ENCODE results near the gene ZZZ3.
"Not testable (repeated sequence)": the region's sequence is repeated elsewhere in the genome, so short reads cannot be mapped to it uniquely, and the experiment has no call there.

The ZZZ3 gene

GRCh38 chr1:77682460-77683159 is at the start of gene ZZZ3:
Gene ZZZ3, minus strand, starts transcription at chr1:77682658. Its CDS starts 49,304 bp downstream, at chr1:77633354.
- DNase-seq, result peak; percentile 89

DNA sequence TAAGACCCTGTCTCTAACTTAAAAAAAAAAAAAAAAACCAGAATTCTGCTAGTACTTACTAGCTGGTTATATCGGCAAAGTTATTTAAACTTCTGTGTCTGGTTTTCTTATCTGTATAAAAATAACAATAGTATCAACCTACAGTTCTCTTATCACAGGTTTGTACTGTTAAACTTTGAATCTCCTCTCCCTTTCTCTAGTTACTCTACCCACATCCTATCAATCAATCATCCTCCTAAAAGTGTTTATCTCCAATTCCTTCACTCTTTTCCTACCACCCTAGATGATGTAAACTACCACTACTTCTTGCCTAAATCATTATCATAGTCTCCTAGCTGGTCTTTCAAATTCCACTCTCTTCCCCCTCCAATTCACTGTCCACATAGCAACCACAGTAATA is 49.6 kb upstream of the ZZZ3 start:
- DNase-seq, result no peak

DNA sequence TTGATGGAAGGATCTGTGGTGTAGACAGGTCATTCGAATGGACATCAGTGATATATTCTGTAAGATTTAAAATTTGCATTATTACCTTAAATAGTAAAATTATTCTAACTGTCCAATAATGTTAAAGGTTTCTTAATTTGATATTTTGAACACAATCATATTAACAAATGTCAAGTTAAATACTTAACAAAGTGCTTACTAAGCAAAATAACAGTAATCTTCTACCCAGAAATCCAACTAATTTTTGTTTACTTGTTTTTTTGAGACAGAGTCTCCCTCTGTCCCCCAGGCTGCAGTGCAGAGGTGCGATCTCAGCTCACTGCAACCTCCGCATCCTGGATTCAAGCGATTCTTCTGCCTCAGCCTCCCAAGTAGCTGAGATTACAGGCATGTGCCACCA is 43.2 kb upstream of the ZZZ3 start:
- no peak for DNase-seq

- no peak for DNase-seq
Observed at GRCh38 chr1:77718181-77718580, 35.7 kb upstream of the ZZZ3 start.

DNA sequence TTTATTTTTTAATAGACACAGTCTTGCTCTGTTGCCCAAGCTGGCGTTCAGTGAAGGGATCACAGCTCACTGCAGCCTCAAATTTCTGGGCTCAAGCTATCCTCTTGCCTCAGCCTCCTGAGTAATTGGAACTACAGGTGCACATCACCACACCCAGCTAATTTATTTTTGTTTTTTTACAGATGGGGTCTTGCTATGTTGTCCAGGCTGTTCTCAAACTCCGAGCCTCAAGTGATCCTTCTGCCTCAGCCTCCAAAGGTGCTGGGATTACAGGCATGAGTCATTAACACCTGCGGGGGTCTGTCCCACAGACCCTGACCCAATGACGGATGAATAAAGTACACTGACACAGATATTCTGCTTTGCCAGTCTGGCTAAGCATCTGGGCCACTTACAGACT is 33.6 kb upstream of the ZZZ3 start:
- DNase-seq, result no peak

GRCh38 chr1:77709727-77710126 is 27.3 kb upstream of the ZZZ3 start:
- no peak for DNase-seq

GRCh38 chr1:77706321-77706720 is 23.9 kb upstream of the ZZZ3 start:
- no peak for DNase-seq

GRCh38 chr1:77704736-77705135 is 22.3 kb upstream of the ZZZ3 start:
- DNase-seq, result no peak

DNA sequence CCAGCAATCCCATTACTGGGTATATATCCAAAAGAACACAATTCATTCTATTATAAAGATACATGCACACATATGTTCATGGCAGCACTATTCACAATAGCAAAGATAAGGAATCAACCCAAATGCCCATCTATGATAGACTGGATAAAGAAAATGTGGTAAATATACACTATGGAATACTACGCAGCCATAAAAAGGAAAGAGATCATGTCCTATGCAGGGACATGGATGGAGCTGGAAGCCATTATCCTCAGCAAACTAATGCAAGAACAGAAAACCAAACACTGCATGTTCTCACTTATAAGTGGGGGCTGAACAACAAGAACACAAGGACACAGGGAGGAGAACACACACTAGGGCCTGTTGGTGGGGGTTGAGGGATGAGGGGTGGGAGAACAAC is 17.2 kb upstream of the ZZZ3 start:
- DNase-seq, result not testable (repeated sequence)

DNA sequence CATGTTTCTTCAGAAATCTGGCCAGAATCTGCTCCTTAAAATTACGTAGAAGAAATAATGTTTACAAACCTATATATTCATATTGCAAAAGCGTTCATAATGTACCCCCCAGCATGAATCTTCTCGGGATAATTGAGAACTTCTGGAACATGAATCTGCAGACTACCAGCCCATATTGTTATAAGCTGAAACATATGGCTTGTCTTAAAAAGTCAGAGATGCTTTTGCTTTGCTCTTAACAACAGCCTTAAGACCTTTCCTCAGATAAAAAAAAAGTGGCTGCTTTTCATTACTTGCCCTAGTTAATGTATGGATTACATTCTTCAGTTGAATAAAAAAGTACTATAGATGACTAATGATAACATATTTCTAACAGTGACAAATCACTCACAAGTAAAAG is 15.0 kb upstream of the ZZZ3 start:
- no peak for DNase-seq

GRCh38 chr1:77688939-77689338 is 6.5 kb upstream of the ZZZ3 start:
- no peak for DNase-seq

DNA sequence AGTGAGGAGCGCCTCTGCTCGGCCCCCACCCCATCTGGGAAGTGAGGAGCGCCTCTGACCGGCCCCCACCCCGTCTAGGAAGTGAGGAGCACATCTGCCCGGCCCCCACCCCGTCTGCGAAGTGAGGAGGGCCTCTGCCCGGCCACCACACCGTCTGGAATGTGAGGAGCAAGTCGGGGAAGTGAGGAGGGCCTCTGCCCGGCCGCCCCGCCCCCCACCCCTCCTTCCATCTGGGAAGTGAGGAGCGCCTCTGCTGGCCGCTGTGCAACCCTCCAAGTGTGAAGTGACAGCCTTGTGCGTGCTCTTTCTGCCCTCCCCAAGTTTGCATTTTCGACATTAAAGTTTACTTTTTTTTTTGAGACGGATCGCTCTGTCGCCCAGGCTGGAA is 5.1 kb upstream of the ZZZ3 start:
- no peak for DNase-seq

- DNase-seq, result no peak
Observed at GRCh38 chr1:77686796-77687518, 4.5 kb upstream of the ZZZ3 start.

DNA sequence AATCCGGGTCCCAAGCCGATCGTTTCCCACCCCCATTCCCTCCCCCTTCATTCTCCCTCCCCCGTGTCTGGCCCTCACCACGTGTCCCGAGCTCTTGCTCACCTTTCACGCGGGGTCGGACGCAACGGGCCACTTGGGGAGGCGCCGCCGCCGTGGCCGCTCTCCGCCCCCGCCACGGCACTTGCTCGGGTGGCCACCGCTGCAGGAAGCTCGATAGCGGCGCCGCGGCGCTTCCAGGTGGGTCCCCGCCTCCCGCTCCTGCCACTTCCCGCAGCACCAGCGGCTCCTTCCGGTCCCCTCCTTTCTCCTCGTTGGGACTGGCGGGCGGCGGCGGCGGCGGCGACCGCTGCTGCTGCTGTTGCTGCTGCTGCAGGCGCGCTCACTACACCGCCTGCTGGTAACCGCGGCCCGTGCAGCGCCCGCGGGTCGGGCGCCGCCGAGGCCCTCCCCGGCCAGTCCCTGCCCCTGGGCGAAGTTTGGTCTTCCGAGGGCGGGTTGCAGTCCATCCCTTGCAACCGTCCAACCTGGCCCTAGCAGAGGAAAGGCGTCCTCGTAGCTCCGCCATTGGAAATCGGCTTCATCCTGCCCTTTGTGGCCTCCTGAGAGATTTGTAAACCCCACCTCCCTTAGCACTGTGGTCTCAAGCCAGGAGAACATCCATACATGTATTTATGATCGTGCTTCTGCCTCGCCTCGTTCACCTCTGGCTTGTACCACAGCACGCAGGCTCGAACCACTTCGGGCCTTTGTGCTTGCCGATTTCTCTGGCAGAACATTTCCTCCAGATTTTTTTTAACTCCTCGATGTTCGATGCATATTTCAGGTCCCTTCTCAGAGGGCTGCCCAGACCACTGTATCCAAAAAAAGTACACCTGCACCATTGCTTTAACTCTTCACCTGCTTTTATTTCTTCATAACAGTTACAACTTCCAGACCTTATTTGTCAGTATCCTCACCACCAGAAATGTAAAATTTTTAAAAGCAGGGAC is 996 bp upstream of the ZZZ3 start:
- peak; percentile 94 for DNase-seq

DNA sequence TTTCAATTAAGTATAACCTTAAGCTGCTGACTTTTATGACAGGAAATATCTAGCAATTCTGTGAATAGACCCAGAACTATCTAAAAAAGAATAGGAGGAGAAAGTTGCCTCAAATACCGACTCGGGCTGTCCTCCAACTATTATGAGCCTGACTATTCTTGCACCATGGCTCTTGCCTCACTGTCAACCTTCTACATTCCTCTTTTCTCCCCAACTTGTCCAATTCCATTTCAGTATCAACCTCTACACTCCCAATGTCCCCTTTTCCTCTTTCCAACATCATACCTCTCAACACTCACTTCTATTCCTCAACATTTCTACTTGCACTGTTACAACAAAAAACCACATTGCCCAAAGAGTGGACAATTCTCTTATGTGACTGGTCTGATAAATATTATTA is 2.3 kb downstream of the ZZZ3 start:
- no peak for DNase-seq

- no peak for DNase-seq
Observed at GRCh38 chr1:77678660-77679610, 3.5 kb downstream of the ZZZ3 start.

DNA sequence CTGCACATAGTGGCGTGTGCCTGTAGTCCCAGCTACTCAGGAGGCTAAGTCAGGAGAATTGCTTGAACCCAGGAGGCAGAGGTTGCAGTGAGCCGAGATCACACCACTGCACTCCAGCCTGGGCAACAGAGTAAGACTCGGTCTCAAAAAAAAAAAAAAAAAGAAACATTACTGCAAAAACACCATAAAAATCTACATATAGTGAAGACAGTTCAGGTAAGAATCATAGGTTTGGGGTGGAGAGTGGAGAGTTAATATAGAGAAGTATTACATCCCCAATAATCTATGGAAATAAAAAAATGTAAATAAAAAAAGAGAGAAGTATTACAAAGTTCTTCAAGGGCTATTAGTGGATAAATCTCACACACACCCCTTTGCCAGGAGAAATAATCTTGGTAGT is 7.7 kb downstream of the ZZZ3 start:
- DNase-seq, result not testable (repeated sequence)

- no peak for DNase-seq
Observed at GRCh38 chr1:77673716-77674355, 8.6 kb downstream of the ZZZ3 start.

DNA sequence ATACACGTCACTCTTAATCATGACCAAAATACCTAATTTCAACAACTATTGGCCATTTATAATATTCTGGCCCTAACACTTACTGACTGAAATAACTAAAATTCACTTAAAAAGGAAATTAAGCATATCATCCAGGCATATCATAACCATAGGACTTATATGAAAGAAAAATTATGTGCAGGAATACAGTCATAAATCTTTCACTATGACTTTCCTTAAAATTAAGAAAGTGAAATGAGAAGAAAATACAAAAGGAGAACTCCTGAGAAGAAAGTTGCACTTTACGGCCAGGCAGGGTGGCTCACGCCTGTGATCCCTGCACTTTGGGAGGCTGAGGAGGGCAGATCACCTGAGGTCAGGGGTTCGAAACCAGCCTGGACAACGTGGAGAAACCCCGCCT is 9.4 kb downstream of the ZZZ3 start:
- DNase-seq, result no peak

DNA sequence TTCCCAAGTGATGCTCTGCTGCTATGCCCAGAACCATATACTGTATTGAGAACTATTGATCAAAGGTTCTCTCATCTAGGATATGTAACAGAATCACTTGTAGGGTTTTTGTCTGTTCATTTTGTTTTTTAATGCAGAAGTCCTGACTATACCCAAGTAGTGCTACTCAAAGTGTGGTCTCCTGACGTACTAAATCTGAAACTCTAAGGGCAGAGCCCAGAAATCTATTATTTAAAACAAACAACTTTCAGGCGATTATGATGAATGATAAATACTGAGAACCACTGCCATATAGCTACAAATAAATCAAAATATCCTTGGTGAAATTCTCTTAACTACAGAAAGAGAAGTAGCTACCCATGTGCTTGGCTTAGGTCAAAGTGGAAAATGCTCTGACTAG is 10.1 kb downstream of the ZZZ3 start:
- no peak for DNase-seq

GRCh38 chr1:77671836-77672235 is 10.6 kb downstream of the ZZZ3 start:
- peak; percentile 24 for DNase-seq

- no peak for DNase-seq
Observed at GRCh38 chr1:77670330-77670729, 12.1 kb downstream of the ZZZ3 start.
